T-helper 22 cell (primary cell): ENCODE results near the gene SLC66A1.

Experiments used
- DNase-seq: peaks from one replicate; pipeline ENCODE4 v3.0.0-alpha.2; 2020; ENCODE audit warnings: low read depth

The SLC66A1 gene

DNA sequence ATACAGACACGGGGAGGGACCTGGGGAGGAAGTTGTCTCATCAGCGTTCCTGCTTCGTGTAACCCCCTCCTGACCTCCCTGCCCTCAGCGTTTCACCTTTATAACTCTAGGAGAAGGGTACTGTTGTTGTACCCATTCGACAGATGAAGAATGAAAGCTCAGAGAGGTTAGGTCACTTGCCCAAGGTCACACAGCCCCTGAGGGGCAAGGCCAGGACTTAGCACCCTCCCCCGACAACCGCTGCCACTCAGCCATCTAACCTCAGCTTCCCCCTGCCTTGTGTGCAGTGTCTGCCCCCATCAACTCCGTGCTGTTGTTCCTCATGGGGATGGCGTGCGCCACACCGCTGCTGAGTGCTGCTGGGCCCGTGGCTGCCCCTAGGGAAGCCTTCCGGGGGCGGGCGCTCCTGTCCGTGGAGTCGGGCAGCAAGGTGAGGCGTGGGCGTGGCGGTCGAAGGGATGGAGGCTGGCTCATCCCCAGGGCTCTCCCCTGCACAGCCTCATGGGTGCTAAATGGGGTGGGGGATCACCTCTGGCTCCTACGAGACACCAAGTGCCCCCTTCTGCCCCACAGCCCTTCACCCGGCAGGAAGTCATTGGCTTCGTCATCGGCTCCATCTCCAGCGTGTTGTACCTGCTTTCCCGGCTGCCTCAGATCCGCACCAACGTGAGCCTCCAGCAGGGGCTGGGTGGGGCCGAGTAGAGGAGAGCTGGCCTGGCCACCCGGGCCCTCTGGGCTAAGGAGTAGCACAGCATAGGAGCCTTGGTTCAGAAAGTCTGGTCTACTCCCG is 14.0 kb downstream of the SLC66A1 start:
- no peak for DNase-seq

DNA sequence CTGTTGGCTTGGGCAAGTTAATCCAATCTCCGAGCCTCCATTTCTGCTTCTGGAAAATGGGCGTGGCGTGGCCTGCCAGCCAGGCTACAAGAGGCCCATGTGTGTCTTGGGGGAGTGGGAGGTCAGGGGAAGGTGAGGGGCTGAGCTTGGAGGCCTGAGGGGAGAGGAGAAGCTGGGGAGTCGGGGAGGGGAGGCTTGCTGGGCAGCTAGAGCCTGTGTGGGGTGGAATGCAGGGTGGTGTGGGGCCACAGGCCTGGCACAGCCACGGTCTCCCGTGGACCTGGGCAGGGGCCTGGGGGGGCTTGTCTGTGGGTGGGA is 14.6 kb downstream of the SLC66A1 start:
- no peak for DNase-seq

DNA sequence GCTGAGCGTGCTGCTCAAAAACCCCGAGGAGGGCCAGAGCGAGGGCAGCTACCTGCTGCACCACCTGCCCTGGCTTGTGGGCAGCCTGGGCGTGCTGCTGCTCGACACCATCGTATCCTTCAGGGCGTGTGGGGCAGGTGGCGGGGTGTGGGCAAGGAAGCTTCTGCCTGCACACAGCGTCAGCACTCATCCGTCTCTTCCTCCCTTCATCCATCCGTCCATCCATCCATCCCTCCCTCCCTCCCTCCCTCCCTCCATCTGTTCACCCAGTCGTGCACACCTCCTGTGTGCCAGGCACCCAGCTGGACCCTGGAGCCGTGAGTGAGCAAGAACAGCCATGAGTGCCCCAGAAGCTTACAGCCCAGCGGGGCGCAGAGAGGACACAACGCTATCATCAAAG is 15.2 kb downstream of the SLC66A1 start:
- DNase-seq = no peak

DNA sequence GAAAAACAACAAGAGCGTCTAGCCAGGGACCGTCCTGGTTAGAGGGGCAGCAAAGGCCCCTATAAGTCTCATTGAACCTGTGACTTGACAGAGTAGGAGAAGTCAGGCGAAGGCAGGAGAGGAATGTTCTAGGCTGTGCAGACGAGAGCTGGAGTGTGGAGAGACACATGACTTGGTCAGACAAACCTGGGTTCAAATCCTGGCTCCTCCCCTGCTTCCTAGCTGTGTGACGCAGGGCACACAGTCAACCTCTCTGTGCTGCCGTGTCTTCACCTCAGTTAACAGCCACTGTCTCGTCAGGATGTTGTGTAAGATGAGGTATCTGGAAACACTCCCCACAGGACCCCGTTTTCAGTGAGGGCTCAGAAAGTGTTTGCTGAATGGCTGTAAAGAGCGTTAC is 15.6 kb downstream of the SLC66A1 start:
- no peak for DNase-seq

DNA sequence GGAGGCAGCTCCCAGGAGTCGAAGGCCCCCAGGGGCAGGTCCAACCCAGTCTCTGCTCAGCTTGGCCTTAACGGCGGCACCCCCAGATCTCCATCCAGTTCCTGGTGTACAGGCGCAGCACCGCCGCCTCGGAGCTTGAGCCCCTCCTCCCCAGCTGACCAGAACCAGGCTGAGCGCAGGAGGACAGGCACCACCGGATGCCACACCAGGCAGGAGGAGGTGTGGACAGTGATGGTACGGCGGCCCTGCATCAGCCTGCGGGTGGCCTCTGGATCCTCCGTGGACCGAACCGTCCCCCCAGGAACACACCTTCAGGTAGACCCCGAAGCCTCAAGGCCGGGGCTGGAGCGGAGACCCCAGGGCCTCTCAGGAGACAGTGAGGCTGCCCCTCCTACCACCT is 16.4 kb downstream of the SLC66A1 start:
- DNase-seq = no peak

DNA sequence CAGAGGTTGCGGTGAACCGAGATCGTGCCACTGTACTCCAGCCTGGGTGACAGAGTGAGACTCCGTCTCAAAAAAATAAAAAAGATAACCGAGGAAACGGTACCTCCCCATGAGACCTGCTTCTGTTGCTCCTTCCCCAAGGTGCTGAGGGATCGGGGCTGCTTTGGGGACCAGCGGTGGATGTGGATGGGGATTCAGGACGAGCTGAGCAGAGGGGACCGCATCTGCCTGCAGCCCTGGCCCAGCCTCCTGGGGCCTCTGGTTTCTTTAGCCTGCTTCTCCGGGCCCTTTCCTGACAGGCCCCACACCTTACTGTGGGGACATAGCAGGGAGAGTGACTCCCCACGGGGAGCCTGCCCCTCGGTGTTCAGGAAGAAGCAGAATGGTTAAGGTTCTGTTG is 17.1 kb downstream of the SLC66A1 start:
- DNase-seq = no peak

DNA sequence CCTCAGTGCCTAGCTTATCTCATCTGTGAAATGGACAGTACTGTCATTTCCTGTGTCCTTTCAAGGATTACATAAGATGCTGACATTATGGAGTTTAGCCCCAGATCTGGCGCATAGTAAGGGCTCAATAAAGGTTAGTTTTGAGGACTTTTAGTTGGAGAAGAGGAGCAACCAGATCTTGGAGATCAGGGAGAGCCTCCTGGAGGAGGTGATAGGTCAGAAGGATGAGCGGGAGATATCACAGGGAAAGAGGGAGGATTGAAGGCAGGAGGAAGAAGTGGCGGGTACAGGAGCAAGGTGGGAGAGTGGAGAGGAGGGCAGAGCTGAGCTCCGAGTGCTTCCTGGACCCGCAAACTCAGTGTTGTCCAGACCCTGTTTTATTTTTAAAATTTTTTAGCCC is 17.5 kb downstream of the SLC66A1 start:
- DNase-seq = no peak

DNA sequence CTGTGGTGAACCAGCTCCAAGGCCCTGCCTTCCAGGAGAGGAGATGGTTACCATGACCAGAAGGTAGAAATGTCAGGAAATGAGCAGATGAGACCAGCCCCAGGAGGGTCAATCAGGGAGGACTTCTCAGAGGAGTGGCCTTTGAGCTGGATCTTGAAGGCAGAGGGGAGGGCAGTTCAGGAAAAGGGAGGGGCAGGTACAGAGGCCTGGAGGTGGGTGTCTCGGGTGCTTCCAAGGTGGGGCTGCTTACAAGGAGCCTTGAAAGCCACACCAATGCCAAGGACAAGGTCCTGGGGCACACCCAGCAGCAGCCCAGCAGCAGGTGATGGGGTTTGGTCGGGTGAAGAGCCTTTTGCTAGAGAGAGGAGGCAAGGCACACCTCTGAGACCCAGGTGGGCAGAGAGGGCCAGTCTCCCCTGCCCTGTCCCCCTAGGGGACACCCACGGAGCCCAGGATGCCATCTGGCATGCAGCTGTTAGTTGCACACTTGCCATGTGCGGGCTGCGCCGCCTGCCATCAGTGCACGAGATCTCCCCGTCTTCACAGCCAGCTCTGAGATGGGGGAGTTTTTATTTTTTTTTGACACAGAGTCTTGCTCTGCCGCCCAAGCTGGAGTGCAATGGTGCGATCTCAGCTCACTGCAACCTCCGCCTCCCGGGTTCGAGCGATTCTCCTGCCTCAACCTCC is 18.5 kb downstream of the SLC66A1 start:
- no peak for DNase-seq

DNA sequence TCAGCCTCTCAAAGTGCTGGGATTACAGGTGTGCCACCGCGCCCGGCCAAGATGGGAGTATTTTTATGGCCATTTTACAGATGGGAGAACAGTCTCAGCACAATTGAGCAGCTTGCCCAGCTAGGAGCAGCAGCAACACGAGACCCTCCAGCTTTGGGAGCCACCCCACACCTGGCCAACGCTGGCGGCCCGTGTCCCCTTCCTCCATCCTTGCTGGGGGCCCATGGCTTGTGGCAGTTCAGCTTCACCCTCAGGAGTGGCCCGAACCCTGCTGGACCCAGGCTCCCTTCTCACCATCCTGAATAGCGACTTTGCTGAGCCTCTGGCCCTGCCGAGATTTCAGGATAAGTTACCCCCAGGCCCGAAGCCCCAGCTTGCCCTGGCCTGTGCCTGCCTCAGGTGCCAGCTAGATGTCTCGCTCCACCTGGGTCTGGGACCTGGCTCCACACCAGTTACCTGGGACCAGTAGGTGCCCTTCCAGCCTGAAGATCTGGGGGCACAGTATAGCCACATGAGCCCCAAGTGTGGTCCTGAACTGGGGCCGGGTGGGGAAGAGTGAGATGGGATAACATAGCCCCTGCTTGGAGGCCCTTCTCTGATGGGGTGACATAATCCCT is 19.2 kb downstream of the SLC66A1 start:
- no peak for DNase-seq

DNA sequence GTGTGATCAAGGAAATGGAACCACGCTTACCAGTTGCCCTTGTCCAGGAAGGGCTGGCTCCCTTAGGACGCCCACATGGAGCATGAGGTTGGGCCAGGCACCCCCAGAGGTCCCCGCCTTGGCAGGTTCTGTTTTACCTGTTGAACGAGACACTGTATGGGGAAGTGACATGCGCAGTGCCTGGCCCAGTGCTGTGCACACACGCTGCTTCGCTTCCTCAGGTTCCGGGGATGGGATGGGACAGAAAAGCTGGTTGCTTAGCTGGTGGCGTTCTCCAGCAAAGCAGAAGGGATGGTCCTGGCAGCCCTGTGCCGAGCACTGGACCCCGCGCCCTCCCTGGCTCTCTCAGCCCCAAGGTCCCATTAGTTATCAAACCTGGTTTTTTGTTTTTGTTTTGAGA is 20.7 kb downstream of the SLC66A1 start:
- DNase-seq = no peak

DNA sequence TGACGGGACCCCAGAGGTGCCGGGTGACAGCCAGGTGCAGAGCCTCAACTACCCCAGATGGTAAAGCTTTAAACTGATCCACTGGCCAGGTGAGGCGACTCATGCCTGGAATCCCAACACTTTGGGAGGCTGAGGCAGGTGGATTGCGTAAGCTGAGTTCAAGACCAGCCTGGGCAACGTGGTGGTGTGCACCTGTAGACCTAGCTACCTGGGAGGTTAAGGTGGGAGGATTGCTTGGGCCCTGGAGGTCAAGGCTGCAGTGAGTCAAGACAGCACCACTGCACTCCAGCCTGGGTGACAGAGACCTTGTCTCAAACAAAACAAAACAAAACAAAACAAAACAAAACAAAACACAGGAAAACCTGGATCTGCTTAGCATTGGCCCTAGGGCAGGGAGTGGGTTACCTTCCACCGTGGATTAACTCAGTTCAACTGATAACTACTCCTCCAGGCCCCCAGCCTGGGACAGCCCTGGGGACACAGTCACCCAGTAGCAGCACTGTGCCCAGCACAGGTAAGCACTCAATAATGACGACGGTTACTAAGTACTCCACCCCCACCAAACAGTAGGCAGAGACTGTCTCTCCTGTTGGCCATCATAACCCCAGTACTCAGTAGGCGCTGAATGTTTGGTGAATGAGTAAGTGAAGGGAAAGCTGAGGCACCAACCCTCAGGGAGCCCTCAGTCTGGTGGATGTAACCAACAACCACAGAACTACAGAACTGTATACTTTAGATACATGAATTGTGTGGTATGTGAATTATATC is 21.6 kb downstream of the SLC66A1 start:
- no peak for DNase-seq

DNA sequence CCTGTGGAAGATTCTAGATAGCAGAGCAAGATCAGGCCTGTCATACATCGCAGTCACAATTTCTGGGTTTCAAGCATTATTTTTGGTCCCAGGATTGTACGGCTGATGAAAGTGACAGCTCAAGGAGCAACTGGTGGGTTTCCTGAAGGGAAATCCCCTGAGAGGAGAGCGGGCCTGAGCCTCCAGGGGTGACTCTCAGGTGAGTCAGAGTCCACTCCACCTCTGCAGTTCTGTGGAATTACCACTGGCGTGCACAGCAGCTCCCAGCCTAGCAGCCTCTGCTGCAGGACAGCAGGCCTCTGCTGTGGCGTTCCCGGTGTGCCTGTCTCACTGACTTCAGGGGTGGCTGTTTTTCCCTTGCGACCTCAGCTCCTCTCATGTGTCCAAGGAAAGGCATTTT is 24.4 kb downstream of the SLC66A1 start:
- no peak for DNase-seq

DNA sequence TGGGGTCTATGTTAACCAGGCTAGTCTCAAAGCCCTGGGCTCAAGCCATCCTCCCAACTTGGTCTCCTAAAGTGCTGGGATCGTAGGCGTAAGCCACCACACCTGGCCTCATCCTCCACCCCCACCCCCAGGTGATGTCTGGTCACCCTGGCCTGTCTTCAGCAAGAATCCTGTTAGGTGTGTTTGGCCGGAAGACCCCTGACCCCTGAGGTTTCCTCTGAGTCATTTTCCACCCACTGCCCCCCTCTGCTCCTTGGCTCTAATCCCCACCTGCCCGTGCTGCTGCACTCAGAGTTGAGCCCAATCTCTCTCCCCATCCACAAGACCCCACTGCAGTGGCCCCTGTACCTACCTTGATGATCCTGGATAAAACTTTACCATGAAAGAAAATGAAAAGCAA is 25.2 kb downstream of the SLC66A1 start:
- no peak for DNase-seq

DNA sequence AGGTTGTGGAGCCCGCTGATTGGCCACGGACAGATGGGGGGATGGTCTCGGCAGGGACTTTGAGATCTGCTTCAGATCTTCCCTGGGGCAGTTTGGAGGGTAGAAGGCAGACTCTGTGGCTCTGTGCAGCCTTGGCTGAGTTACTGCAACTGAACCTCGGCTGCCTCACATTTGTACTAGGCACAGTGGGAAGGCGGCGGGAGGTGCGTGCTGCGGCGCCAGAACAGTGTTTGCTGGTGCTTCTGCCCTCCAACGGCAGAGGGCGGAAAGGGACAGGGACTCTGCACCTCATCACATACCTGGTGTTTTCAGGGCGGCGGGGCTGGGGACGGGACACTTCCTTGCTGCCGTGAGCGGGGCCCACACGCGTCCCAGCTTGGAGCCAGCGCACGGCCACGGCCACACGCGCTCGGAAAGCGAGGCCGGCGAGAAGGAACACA is 26.2 kb downstream of the SLC66A1 start:
- DNase-seq = no peak

DNA sequence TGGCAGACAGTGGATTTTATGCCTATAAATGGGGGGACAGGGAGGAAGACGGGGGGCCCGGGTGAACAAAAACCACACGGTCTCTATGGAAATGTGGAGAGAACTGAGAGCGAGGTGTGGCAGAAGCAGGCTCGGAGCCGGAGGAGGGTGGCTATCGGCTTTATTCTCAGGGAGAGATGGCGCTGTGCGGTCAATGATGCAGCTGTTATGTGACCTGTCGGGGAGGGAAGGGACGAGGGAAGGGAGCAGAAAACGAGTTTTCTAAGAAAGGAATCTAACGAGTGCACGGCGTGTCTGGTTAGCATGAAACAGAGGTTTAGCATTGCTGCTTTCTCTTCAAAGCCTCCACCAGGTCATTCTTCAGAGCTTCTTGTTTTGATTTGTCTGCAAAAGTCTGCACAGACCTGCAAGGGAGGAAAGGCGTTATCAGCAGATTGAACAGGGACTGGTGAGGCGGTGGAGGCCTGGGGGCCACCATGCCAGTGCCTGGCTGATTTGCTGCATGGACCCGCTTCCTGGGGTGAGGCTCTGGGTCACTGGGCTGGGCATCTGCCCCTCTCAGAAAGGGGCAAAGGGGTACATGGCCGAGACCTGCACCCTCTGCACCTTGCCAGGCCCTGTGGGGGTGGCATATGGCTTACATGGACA is 27.2 kb downstream of the SLC66A1 start:
- DNase-seq = no peak

DNA sequence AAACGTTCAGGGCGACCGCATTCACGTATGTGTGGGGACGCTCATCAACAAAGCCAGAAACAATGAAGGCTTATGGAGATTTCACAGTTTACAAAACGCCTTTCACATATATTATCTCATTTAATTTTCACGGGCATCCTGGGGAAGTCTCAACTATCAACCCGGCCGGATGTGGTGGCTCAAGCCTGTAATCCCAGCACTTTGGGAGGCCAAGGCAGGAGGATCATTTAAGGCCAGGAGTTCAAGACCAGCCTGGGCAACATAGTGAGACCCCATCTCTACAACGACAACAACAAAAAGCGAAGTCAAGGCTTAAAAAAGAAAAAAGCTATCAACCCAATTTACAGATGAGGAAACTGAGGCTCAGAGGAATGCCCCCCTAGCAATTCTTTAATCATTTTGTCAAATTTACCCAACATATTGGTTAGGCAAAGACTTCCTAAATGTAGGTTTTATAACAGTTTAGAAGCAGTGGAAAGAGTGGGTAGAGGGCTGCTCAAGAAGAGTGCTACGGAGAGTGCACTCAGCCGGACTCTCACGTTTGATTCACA is 28.3 kb downstream of the SLC66A1 start:
- DNase-seq = no peak

DNA sequence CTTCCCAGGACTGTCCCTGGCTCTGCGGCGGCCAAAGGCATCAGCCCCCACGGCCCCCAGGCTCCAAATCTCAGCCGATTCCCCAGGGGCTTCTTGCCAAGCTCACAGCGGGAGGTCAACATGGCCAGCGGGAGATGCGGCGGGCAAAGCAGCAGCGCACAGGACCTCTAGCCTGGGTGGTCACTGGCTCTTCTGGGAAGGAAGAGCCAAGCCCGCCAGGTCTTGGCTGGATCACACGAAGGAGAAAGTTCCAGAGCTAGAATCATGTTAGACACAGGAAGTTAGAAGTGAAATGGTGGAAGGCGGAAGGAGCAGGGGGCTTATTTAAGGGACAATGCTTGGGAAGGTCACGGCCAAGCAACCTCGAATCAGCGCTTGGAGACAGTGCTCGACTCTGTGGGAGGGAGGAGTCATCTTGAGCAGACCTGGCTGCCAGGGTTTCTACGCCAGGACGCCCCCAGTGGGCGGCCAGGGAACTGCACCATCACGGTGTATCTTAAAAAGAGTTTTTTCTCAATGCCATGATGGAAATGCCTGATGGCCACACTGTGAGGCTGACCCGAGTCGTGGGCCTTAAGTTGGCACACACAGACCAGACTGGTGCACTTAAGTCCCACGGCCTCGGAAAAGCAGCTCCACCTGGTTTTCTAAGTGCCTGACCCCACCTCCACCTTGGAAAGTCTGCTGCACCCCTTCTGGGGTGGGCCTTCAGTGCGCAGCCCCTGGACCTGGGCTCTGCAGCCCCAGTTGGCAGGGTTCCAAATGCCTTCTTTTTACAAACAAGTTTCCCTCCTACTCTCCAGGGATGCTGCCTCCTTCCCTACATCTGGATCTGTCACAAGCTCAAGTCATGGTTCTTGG is 29.3 kb downstream of the SLC66A1 start:
- DNase-seq = peak; percentile 41

DNA sequence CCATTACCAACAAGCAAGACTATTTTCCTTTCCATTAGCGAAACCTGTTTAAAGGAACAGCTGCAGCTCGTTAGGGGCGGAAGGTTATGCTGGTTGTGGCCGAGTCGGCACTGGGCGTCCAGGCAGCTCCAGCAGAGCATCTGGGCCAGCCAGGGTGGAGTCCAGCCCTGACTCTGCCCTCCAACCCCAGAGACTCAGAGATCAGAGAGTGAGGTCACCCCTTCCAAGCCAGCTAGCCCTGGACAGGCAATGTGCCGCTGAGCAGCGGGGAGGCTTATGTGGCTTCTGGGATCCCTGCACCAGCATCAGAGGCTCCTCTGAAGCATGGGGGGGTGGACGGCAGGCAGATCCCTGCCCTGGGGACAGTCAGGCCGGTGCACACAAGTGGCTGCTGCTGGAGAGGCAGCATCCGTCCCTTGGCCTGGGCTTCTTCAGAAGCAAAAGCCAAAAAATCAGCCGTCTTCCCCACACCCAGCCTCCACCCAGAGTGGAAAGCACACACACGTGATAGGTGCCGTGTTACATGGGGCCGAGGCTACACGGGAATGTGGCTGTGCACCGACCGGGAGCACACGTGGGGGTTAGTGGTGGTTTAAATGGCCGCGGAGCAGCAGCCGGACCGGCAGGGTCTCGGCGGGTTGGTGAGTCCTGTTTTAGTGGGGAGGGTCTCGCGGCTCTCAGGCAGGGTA is 30.1 kb downstream of the SLC66A1 start:
- DNase-seq = no peak

DNA sequence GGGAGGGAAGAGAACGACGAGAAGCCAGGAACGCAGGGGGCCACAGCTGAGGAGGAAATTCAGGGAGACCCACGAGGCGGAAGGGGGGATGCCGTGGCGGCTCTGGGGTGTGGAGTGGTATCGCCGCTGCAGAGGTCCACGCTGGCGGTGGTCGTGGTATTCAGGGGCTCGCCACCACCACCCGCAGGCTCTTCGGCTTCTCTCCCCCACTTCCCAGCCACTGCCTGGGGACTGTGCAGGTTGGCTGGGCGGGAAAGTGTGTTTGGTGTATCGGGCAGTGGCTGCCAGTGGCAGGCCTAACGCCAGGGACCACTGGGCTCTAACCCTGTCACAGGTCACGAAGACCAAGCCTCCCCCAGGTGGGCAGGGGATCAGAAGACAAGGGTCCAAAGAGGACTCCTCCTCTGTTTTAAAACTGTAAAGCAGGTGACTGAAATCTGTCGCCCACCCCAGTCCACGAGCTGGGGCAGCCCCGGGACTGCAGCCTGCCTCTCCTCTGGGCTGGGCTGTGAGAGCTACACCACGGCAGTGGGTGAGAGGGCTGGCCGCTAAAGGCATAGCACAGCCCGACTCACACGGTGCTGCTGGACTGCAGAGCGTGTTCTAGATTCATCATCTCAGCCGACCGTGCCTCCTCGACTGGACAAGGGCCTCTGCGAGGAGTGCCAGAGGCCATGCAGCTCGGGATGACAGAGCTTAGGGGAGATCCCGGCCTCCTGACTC is 30.9 kb downstream of the SLC66A1 start:
- DNase-seq = no peak
